CD14-positive monocyte (primary cell): ENCODE results near the gene RHOT1. TPM values are rescaled to one million over a fixed set of nuclear protein-coding genes. Genes with fewer than 3 reads are reported as not detected.

ENCODE experiments used
- DNase-seq, 3 donors: peaks; one replicate each; pipeline ENCODE4 v3.0.0-alpha.2; 2011 to 2022
- H2AFZ ChIP-seq: 2 replicates; pipeline ENCODE4 v1.6.0; 2012; ENCODE audit warnings: mild to moderate bottlenecking, low read depth, low read length, inconsistent platforms; ENCODE audit not compliant: insufficient read depth, poor library complexity, severe bottlenecking
- H3K27ac ChIP-seq, 2 donors: 1 replicate in 1 of 2; 2 replicates in 1 of 2; pipeline ENCODE4 v1.5.1; 2012 to 2013; ENCODE audit warnings: low read length in 2 of 2, control low read depth in 1 of 2, inconsistent platforms in 1 of 2, low read depth in 1 of 2, mild to moderate bottlenecking in 1 of 2
- H3K27me3 ChIP-seq, 2 donors: one replicate each; pipeline versions ENCODE4 v1.6.0 to v1.6.1; 2011 to 2013; ENCODE audit warnings: low read length in 2 of 2; ENCODE audit not compliant: control insufficient read depth in 2 of 2, insufficient read depth in 2 of 2
- H3K36me3 ChIP-seq, 2 donors: replicated peaks in 1 of 2; 1 replicate in 1 of 2; 2 replicates in 1 of 2; pipeline versions ENCODE4 v1.5.1 to v1.6.1; 2012 to 2013; ENCODE audit warnings: low read length in 2 of 2, control low read depth in 1 of 2, inconsistent platforms in 1 of 2, mild to moderate bottlenecking in 1 of 2; ENCODE audit not compliant: insufficient read depth in 2 of 2, control insufficient read depth in 1 of 2
- H3K4me1 ChIP-seq, 2 donors: 1 replicate in 1 of 2; 2 replicates in 1 of 2; pipeline versions ENCODE4 v1.5.1 to v1.6.1; 2012 to 2013; ENCODE audit warnings: low read length in 2 of 2, control low read depth in 1 of 2, inconsistent platforms in 1 of 2, mild to moderate bottlenecking in 1 of 2, moderate library complexity in 1 of 2; ENCODE audit not compliant: insufficient read depth in 2 of 2, control insufficient read depth in 1 of 2
- H3K4me2 ChIP-seq: replicated peaks from 2 replicates; pipeline ENCODE3; 2012; ENCODE audit warnings: low read length, moderate library complexity, mild to moderate bottlenecking; ENCODE audit not compliant: poor library complexity, severe bottlenecking; ENCODE audit errors: extremely low read depth
- H3K4me3 ChIP-seq, 3 experiments: fragments of 200-600 bp in 1 of 3; sonication (generic) in 1 of 3; replicated peaks in 1 of 3; 1 replicate in 2 of 3; 2 replicates in 1 of 3; pipeline ENCODE4 v1.5.1; 2011 to 2013; ENCODE audit warnings: low read length in 3 of 3, mild to moderate bottlenecking in 3 of 3, control low read depth in 2 of 3, low read depth in 2 of 3, inconsistent platforms in 1 of 3, moderate library complexity in 1 of 3
- H3K79me2 ChIP-seq: 2 replicates; pipeline ENCODE4 v1.6.0; 2012; ENCODE audit warnings: mild to moderate bottlenecking, control low read depth, inconsistent platforms, low read length, moderate library complexity; ENCODE audit not compliant: insufficient read depth
- H3K9ac ChIP-seq: 2 replicates; pipeline ENCODE4 v1.6.0; 2017; ENCODE audit warnings: low read length, mild to moderate bottlenecking; ENCODE audit not compliant: insufficient read depth, poor library complexity, severe bottlenecking
- H3K9me3 ChIP-seq, 2 donors: replicated peaks in 1 of 2; 1 replicate in 1 of 2; 2 replicates in 1 of 2; pipeline versions ENCODE4 v1.5.1 to v1.6.1; 2012 to 2013; ENCODE audit warnings: low read length in 2 of 2, control low read depth in 1 of 2; ENCODE audit not compliant: control insufficient read depth in 1 of 2, insufficient read depth in 1 of 2
- H4K20me1 ChIP-seq: 2 replicates; pipeline ENCODE4 v1.6.0; 2012; ENCODE audit warnings: mild to moderate bottlenecking, low read length, control low read depth, moderate library complexity; ENCODE audit not compliant: insufficient read depth
- H3K27ac Mint-ChIP-seq, 7 donors: one replicate each; pipeline ENCODE4 v1.8.0; 2020; ENCODE audit warnings: mild to moderate bottlenecking in 7 of 7, mixed read lengths in 7 of 7, moderate library complexity in 6 of 7, inconsistent platforms in 2 of 7
- H3K27me3 Mint-ChIP-seq, 3 donors: one replicate each; pipeline ENCODE4 v1.8.0; 2021 to 2022; ENCODE audit warnings: low read depth in 3 of 3, mild to moderate bottlenecking in 3 of 3, mixed read lengths in 3 of 3, moderate library complexity in 3 of 3, inconsistent platforms in 1 of 3
- H3K36me3 Mint-ChIP-seq, 2 donors: one replicate each; pipeline ENCODE4 v1.8.0; 2020; ENCODE audit warnings: mixed read lengths in 2 of 2, inconsistent platforms in 1 of 2, mild to moderate bottlenecking in 1 of 2
- H3K4me1 Mint-ChIP-seq: one replicate; pipeline ENCODE4 v1.8.0; 2020; ENCODE audit warnings: mild to moderate bottlenecking, mixed read lengths
- H3K4me3 Mint-ChIP-seq, 2 donors: one replicate each; pipeline ENCODE4 v1.8.0; 2020; ENCODE audit warnings: mild to moderate bottlenecking in 2 of 2, mixed read lengths in 2 of 2, moderate library complexity in 1 of 2
- H3K9me3 Mint-ChIP-seq, 7 donors: one replicate each; pipeline ENCODE4 v1.8.0; 2020 to 2022; ENCODE audit warnings: mixed read lengths in 7 of 7, mild to moderate bottlenecking in 6 of 7, moderate library complexity in 6 of 7, inconsistent platforms in 2 of 7
- WGBS: methylation state at CpG from one replicate; pipeline ENCODE4 v1.1.5; 2013; ENCODE audit warnings: missing lambda C conversion rate; ENCODE audit not compliant: insufficient coverage; 5-methylcytosine and 5-hydroxymethylcytosine counted together
- intact Hi-C, 2 donors: fragments of 100-400 bp; cut with micrococcal nuclease; formaldehyde crosslinking; loops; one replicate each; pipeline versions ENCODE4 v1.15.0 to v1.15.1; 2023
- polyA plus RNA-seq, 3 donors: library from polyadenylated mRNA; depleted of rRNA in 1 of 3; unstranded in 2 of 3; stranded (reverse) in 1 of 3; fragments of 300-500 nt in 2 of 3; fragments of >200 nt in 1 of 3; fragmentation: Illumina TruSeq in 2 of 3; gene quantifications; 1 replicate in 2 of 3; 2 replicates in 1 of 3; pipeline ENCODE4 v1.2.3, GENCODE V29; 2012 to 2021
- TF ChIP-seq, protein P1 (sequence below): fragments of 200-600 bp; IDR thresholded peaks from one replicate; pipeline ENCODE4 v1.8.0; 2022; ENCODE audit warnings: antibody characterized with exemption, mild to moderate bottlenecking

RHOT1 gene
- polyA plus RNA-seq, 3 donors = 45.9 to 60.5 (median 51.9) TPM

DNA sequence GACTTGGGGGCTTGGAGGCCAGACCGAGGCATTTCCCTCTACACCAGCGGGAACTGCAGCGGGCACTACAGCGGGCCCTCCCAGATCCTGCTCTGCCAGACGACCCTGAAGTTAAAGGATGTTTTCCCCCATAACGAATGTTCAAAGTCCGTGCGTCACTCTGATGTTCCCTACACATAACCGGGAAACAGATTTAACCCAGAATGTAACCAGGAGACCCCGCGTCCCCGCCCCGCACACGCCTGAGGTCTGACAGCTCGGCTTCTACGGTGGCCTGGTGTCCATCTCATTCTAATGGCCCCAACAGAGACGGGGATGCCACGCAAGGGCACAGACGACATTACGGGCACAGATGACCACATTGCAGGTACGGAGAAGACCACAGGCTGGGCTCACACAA, 31.7 kb upstream of the RHOT1 start:
- Histone ChIP-seq H4K20me1 (no peaks in the 10 kb centered on the region), H3K27ac (no peak overlapping the region), H3K4me2 (no peak overlapping the region), H3K36me3 (no peaks in the 10 kb centered on the region), H3K4me1 (peaks cover 34 to 42% of the 10 kb centered on the region in 2 donors), H3K4me3 (no peak overlapping the region), H3K79me2 (no peaks in the 10 kb centered on the region), H3K9ac (no peak overlapping the region), H3K27me3 (no peaks in the 10 kb centered on the region), H2AFZ (no peak overlapping the region), H3K9me3 (no peaks in the 10 kb centered on the region)
- H3K9me3 Mint-ChIP-seq = no peaks in the 10 kb centered on the region
- no peak for DNase-seq
- no peak overlapping the region for H3K4me3 Mint-ChIP-seq
- peaks cover 0 to 3% (median 0%) of the 10 kb centered on the region in 3 donors for H3K27me3 Mint-ChIP-seq
- no peaks in the 10 kb centered on the region for H3K36me3 Mint-ChIP-seq
- 93% methylated on average over 17 of the region's 21 CpGs for WGBS
- TF ChIP-seq, protein P1, sequence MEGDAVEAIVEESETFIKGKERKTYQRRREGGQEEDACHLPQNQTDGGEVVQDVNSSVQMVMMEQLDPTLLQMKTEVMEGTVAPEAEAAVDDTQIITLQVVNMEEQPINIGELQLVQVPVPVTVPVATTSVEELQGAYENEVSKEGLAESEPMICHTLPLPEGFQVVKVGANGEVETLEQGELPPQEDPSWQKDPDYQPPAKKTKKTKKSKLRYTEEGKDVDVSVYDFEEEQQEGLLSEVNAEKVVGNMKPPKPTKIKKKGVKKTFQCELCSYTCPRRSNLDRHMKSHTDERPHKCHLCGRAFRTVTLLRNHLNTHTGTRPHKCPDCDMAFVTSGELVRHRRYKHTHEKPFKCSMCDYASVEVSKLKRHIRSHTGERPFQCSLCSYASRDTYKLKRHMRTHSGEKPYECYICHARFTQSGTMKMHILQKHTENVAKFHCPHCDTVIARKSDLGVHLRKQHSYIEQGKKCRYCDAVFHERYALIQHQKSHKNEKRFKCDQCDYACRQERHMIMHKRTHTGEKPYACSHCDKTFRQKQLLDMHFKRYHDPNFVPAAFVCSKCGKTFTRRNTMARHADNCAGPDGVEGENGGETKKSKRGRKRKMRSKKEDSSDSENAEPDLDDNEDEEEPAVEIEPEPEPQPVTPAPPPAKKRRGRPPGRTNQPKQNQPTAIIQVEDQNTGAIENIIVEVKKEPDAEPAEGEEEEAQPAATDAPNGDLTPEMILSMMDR = no peak
- intact Hi-C loops = no loop called here
- peak overlapping the region in 1 of 7 donors; percentile 46 for H3K27ac Mint-ChIP-seq
- H3K4me1 Mint-ChIP-seq = peaks cover 41% of the 10 kb centered on the region

DNA sequence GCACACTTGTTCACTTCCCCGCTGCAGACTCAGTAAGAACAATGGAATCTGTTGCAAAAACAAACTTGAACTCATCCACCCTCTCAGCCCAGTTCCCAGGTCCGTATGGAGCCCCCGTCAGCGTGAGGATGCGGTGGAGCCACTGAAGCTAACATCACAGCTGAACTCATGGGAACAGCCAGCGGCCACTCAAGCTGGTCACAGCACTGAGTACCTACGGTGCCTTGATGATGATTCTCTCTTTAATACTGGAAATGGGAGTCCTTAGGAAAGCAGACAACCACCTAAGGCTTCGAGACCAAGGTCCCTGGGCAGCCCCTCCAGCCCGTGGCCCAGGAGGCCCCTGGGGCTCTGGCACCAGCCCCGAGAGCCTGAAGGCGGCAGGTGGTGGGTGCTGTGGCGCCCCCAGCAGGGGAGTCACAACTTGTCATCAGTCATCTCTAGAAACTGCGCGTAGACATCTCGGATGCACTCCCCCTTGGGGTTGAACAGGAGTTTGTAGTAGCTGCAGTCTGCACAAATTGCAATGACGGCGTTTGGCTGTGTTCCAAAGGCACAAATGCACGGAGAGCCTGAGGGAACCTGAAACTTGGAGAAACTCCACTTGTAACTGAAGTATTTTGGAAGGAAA, 31.0 kb upstream of the RHOT1 start:
- peak overlapping the region in 1 of 7 donors; percentile 46 for H3K27ac Mint-ChIP-seq
- H3K27ac ChIP-seq = no peak overlapping the region
- peaks cover 0 to 3% (median 0%) of the 10 kb centered on the region in 3 donors for H3K27me3 Mint-ChIP-seq
- H3K79me2 ChIP-seq = no peaks in the 10 kb centered on the region
- H3K9me3 Mint-ChIP-seq = no peaks in the 10 kb centered on the region
- peak; percentile 16 to 24 (median 23) for DNase-seq
- peak overlapping the region in 1 of 2 donors; percentile 67 for H3K4me3 Mint-ChIP-seq
- no peak overlapping the region for H3K4me3 ChIP-seq
- peaks cover 32 to 39% of the 10 kb centered on the region in 2 donors for H3K4me1 ChIP-seq
- H3K36me3 Mint-ChIP-seq = no peaks in the 10 kb centered on the region
- 61% methylated on average over 14 of the region's 18 CpGs for WGBS
- no peaks in the 10 kb centered on the region for H3K27me3 ChIP-seq
- H3K9me3 ChIP-seq = no peaks in the 10 kb centered on the region
- peaks cover 38% of the 10 kb centered on the region for H3K4me1 Mint-ChIP-seq
- H2AFZ ChIP-seq = no peak overlapping the region
- H4K20me1 ChIP-seq = no peaks in the 10 kb centered on the region
- no peak overlapping the region for H3K4me2 ChIP-seq
- no peaks in the 10 kb centered on the region for H3K36me3 ChIP-seq
- TF ChIP-seq, protein P1 = peak; percentile 54
- no peak overlapping the region for H3K9ac ChIP-seq
- intact Hi-C loops = no loop called here
